Tibial nerve (tissue), 4 donors: Measurements from ENCODE around the gene SLBP. TPM values are rescaled to one million over a fixed set of nuclear protein-coding genes. Genes with fewer than 3 reads are reported as not detected.
"Not testable (repeated sequence)": the region's sequence is repeated elsewhere in the genome, so short reads cannot be mapped to it uniquely, and the experiment has no call there.

Experiments
- DNase-seq, 2 donors: peaks; one replicate each; pipeline ENCODE4 v3.0.0-alpha.2; 2019; ENCODE audit warnings: low spot score in 2 of 2
- H3K27ac ChIP-seq, 4 donors: fragments of 200-600 bp; sonication (generic) in 3 of 4; one replicate each; pipeline ENCODE4 v1.5.1; 2017 to 2019; ENCODE audit warnings: mild to moderate bottlenecking in 1 of 4
- H3K27me3 ChIP-seq, 2 donors: fragments of 200-600 bp; sonication (generic) in 1 of 2; one replicate each; pipeline versions ENCODE4 v1.5.1 to v1.6.0; 2017 to 2019
- H3K36me3 ChIP-seq, 3 donors: fragments of 200-600 bp; sonication (generic); one replicate each; pipeline ENCODE4 v1.5.1; 2018 to 2019
- H3K4me1 ChIP-seq, 4 donors: fragments of 200-600 bp; sonication (generic) in 3 of 4; one replicate each; pipeline ENCODE4 v1.5.1; 2017 to 2019
- H3K4me3 ChIP-seq, 4 donors: fragments of 200-600 bp; sonication (generic) in 3 of 4; one replicate each; pipeline ENCODE4 v1.5.1; 2017 to 2019; ENCODE audit warnings: mild to moderate bottlenecking in 1 of 4, moderate library complexity in 1 of 4
- H3K9me3 ChIP-seq, 4 donors: fragments of 200-600 bp; sonication (generic) in 3 of 4; one replicate each; pipeline ENCODE4 v1.5.1; 2017 to 2019
- CTCF ChIP-seq, 5 experiments: fragments of 200-600 bp in 3 of 5; fragments of 450-650 bp in 2 of 5; sonication (generic) in 3 of 5; IDR thresholded peaks; one replicate each; pipeline ENCODE4 v1.5.1; 2016 to 2019; ENCODE audit warnings: antibody characterized with exemption in 5 of 5, mild to moderate bottlenecking in 3 of 5, moderate library complexity in 2 of 5
- EP300 ChIP-seq, 2 donors: sonication (generic); formaldehyde crosslinking; IDR thresholded peaks; one replicate each; pipeline ENCODE4 v1.6.1; 2017; ENCODE audit warnings: antibody characterized with exemption in 2 of 2, mild to moderate bottlenecking in 1 of 2
- POLR2A ChIP-seq, 2 donors: fragments of 450-650 bp; IDR thresholded peaks; one replicate each; pipeline ENCODE4 v1.6.1; 2017; ENCODE audit warnings: antibody characterized with exemption in 2 of 2, mild to moderate bottlenecking in 2 of 2, moderate library complexity in 2 of 2
- WGBS, 2 donors: methylation state at CpG; one replicate each; pipeline ENCODE4 v1.1.5; 2018; 5-methylcytosine and 5-hydroxymethylcytosine counted together
- total RNA-seq, 4 donors: library from RNA; depleted of rRNA; stranded (reverse); fragments of >200 nt; gene quantifications; one replicate each; pipeline ENCODE4 v1.1.0, GENCODE V29; 2016

The SLBP gene
- total RNA-seq, 4 donors from 2014 or later, result 41.7 to 55.9 (median 53.5) TPM

DNA sequence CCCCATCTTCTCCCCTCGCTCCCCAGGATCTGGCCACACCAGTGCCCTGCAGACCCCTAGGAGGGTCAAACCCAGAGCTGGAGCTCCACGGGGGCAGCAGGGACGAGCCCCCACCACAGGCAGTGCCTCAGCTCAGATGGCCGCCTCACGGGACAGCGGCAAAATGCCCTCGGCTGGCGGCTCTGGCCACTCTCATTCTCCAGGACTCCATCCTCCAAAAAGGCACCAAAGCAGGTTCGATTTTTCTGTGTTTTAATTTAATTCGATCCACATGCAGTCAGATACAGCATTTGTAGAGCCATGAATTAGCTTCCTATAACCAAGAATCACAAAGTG lies 36.3 kb downstream of the SLBP start:
- WGBS, 2 donors, result 82 to 84% methylated on average over 10 of the region's 10 CpGs

DNA sequence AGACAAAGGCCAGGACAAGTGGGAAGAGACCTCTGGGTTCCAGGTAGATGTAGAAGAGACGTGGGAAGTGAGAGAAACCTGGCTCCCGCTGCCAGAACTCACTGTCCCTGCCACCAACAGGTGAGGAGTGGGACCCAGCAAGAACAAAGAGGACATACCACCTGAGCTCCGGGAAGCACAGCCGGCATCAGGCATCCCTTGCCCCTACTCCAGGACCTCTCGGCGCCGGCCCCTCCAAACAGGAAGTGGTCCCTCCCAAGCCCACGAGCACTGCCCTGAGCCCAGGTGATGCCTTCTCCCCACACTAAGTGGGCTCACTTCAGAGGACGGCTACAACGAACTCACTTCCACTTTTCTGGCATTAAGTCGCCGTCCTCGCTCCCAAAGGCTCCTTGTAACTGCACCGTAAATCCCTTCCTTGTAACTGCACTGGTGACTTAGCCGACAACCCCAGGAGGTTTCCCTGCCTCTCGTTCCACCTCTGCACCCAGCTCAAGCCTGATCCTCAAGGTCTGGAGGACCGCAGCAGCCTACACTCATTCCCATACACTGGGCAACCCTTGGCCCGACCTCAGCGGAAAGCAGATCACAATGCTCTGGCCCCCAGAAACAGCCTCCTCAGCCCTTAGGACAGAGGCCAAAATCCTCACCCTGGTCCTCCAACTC lies 36.9 kb downstream of the SLBP start:
- no peaks in the 10 kb centered on the region for H3K4me1 ChIP-seq
- DNase-seq, result no peak
- H3K27ac ChIP-seq, result no peak overlapping the region
- H3K9me3 ChIP-seq, result no peaks in the 10 kb centered on the region
- H3K27me3 ChIP-seq, result no peaks in the 10 kb centered on the region
- no peaks in the 10 kb centered on the region for H3K36me3 ChIP-seq
- WGBS, 2 donors, result 76 to 77% methylated on average over 19 of the region's 19 CpGs
- TF ChIP-seq CTCF (IDR thresholded peaks at IDR 0.05) (no peak), EP300 (IDR thresholded peaks at IDR 0.05) (no peak), POLR2A (IDR thresholded peaks at IDR 0.05) (no peak)
- H3K4me3 ChIP-seq, result no peak overlapping the region

More for the DNA sequence above, 36.3 kb downstream of the SLBP start:
- no peak for DNase-seq
- Histone ChIP-seq H3K9me3 (no peaks in the 10 kb centered on the region), H3K4me1 (no peaks in the 10 kb centered on the region), H3K27ac (no peak overlapping the region), H3K36me3 (no peaks in the 10 kb centered on the region), H3K4me3 (no peak overlapping the region), H3K27me3 (no peaks in the 10 kb centered on the region)
- TF ChIP-seq EP300 (IDR thresholded peaks at IDR 0.05) (no peak), CTCF (IDR thresholded peaks at IDR 0.05) (no peak), POLR2A (IDR thresholded peaks at IDR 0.05) (no peak)

DNA sequence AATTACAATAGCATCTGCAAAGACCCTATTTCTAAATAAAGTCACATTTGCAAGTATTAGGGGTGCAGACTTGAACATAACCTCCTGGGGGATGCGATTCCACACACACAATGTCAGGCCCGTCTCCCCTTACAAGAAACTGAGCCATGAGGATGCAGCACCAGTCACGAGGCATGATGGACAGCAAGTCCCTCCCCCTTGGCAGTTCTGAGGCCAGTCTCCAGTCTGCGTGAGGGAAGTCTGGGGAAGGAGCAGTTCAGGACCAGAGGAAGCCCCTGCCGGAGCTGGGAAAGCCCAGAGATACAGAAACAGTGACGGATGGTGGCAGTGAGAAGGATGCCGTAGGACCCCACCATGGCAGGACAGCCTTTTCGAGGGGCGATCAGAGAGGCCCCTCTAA lies 37.4 kb downstream of the SLBP start:
- TF ChIP-seq POLR2A (IDR thresholded peaks at IDR 0.05) (no peak), EP300 (IDR thresholded peaks at IDR 0.05) (no peak), CTCF (IDR thresholded peaks at IDR 0.05) (no peak)
- no peaks in the 10 kb centered on the region for H3K9me3 ChIP-seq

GRCh38 chr4:1673671-1674070 lies 38.4 kb downstream of the SLBP start:
- Histone ChIP-seq H3K4me3 (no peak overlapping the region), H3K27ac (no peak overlapping the region), H3K9me3 (no peaks in the 10 kb centered on the region), H3K36me3 (no peaks in the 10 kb centered on the region), H3K4me1 (no peaks in the 10 kb centered on the region), H3K27me3 (no peaks in the 10 kb centered on the region)
- WGBS, 2 donors, result 83 to 87% methylated on average over 20 of the region's 20 CpGs
- TF ChIP-seq EP300 (IDR thresholded peaks at IDR 0.05), result no peak
- TF ChIP-seq CTCF (IDR thresholded peaks at IDR 0.05), result no peak
- TF ChIP-seq POLR2A (IDR thresholded peaks at IDR 0.05), result no peak
- DNase-seq, result no peak

More for the DNA sequence above, 37.4 kb downstream of the SLBP start:
- Histone ChIP-seq H3K4me3 (no peak overlapping the region), H3K27me3 (no peaks in the 10 kb centered on the region), H3K4me1 (no peaks in the 10 kb centered on the region), H3K27ac (no peak overlapping the region), H3K36me3 (no peaks in the 10 kb centered on the region)
- WGBS, 2 donors, result 56 to 64% methylated on average over 9 of the region's 9 CpGs
- DNase-seq, result no peak

- not testable (repeated sequence) for H3K9me3 ChIP-seq, H3K27me3 ChIP-seq, H3K4me3 ChIP-seq, DNase-seq, H3K27ac ChIP-seq, H3K36me3 ChIP-seq, H3K4me1 ChIP-seq
- WGBS, 2 donors, result 88 to 92% methylated on average over 16 to 18 of the region's 20 CpGs
These were observed 41.1 kb downstream of the SLBP start for GRCh38 chr4:1671011-1671410.

- no peak for DNase-seq
- Histone ChIP-seq H3K27me3 (no peaks in the 10 kb centered on the region), H3K36me3 (peaks cover 0 to 3% (median 0%) of the 10 kb centered on the region in 3 donors), H3K9me3 (no peaks in the 10 kb centered on the region), H3K4me3 (no peak overlapping the region), H3K27ac (no peak overlapping the region), H3K4me1 (no peaks in the 10 kb centered on the region)
- 88 to 96% methylated on average over 5 to 11 of the region's 11 CpGs for WGBS, 2 donors
- no peak for TF ChIP-seq EP300 (IDR thresholded peaks at IDR 0.05)
- TF ChIP-seq CTCF (IDR thresholded peaks at IDR 0.05), result no peak
- no peak for TF ChIP-seq POLR2A (IDR thresholded peaks at IDR 0.05)
These were observed 41.8 kb downstream of the SLBP start for GRCh38 chr4:1670279-1670678.
